NCI-H82 treated with DMSO at 0.1 percent for 48 hours (cell line): ENCODE data around the gene BRIP1.
"Not testable (repeated sequence)": the region's sequence is repeated elsewhere in the genome, so short reads cannot be mapped to it uniquely, and the experiment has no call there.

Source experiments
- DNase-seq: peaks from one replicate; lab custom pipeline; 2025; ENCODE audit not compliant: unreplicated experiment; lab: John Stamatoyannopoulos, UW

Gene BRIP1

DNA sequence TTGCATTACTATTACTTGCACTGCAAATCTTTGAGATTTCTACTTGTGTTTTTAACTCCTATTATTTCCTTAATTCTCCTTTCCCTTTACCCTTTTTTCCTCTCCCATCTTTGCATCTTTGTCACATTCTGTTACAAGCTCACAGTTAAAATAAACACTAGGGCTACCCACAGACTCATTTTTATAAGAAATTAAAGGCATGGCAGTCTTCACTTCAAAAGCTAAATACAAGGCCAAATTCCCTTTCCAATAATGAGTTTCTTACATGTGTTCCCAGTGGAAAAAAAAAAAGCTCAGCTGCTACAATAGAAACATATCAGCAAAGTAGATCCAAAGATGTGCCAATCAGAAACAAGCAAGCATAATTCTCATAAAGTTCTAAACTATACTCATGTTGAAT is 3.7 kb upstream of the BRIP1 start:
- DNase-seq: no peak

- DNase-seq: peak; percentile 60
These were observed 436 bp upstream of the BRIP1 start for GRCh38 chr17:61863801-61864126.

DNA sequence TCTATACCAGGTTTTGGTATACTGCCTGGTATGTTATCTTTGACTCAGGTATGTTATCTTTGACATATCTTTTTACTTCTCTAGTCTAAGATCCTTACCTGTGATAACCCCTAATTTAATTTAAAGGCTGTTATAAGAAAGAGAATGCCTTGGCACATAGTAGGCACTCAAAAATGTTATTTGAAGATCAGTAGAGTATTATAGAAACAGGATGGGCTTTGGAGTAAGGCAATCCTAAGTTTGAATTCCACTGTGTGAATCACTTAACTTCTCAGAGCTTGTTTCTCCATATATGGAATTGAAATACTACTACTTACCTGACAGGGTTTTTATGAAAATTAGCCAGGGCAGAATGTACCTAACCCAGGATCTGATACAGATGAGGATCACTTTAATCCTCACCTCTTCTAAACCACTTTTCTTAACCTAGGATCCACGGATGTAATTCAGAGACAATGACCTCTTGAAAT is 1.2 kb downstream of the BRIP1 start:
- no peak for DNase-seq

DNA sequence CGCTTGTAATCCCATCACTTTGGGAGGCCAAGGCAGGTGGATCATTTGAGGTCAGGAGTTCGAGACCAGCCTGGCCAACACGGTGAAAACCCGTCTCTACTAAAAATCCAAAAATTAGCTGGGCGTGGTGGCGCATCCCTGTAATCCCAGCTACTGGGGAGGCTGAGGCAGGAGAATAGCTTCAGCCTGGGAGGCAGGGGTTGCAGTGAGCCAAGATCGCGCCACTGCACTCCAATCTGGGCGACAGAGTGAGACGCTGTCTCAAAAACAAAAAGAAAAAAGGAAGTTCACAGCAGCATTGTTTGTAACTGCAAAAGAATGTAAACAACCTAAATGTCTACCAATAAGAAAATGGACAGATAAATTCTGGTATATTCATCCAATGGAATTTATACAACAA is 2.9 kb downstream of the BRIP1 start:
- DNase-seq: not testable (repeated sequence)

GRCh38 chr17:61856035-61856434 is 7.3 kb downstream of the BRIP1 start:
- DNase-seq: no peak

- DNase-seq: no peak
These were observed 10.5 kb downstream of the BRIP1 start for GRCh38 chr17:61852857-61853256.

GRCh38 chr17:61849674-61850073 is 13.7 kb downstream of the BRIP1 start:
- peak; percentile 69 for DNase-seq

DNA sequence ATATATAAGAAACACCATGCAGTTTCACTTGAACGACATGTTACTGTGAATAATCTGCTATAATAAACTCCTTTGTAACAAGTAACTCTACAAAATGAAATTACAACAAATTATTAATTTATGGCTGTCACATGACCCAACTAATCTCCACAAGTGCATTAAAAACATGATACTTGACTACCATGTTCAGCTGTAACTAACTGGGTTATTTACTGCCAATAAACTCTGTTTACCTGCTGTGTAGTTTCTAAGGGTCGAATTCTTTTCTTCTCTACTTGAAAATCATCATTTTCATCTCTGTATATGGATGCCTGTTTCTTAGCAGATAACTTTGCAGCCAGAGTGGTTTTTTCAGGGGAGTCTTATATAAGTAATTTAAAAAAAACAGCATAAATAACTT is 14.4 kb downstream of the BRIP1 start:
- no peak for DNase-seq

DNA sequence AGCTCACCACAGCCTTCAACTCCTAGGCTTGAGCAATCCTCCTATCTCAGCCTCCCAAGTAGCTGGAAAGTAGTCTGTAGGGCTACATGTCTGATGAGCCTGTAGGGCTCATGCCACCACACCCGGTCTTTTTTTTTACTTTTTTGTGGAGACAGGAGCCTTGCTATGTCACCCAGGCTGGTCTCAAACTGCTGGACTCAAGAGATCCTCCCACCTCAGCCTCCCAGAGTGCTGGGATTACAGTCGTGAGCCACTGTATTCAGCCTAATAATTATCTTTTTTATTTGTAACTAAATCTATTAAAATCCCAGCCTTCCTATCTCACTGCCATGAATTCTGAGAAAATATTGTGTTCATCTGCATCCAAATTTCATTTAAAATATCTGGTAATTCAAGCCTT is 15.1 kb downstream of the BRIP1 start:
- DNase-seq: no peak

- no peak for DNase-seq
These were observed 15.7 kb downstream of the BRIP1 start for GRCh38 chr17:61847659-61848058.

- DNase-seq: no peak
These were observed 16.5 kb downstream of the BRIP1 start for GRCh38 chr17:61846761-61847375.

- no peak for DNase-seq
These were observed 17.2 kb downstream of the BRIP1 start for GRCh38 chr17:61846088-61846487.

DNA sequence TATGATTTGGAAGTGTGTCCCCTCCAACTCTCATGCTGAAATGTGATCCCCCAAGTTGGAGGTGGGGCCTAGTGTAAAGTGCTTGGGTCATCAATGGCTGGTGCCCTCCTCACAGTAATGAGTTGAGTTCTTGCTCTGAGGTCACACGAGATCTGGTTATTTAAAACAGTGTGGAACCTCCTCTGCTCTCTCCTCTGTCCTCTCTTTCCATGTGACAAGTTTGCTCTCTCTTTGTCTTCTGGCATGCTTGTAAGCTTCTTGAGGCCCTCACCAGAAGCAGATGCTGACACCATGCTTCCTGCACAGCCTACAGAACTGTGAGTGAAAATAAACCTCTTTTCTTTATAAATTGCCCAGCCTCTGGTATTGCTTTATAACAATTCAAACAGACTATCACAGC is 19.9 kb downstream of the BRIP1 start:
- DNase-seq: no peak

DNA sequence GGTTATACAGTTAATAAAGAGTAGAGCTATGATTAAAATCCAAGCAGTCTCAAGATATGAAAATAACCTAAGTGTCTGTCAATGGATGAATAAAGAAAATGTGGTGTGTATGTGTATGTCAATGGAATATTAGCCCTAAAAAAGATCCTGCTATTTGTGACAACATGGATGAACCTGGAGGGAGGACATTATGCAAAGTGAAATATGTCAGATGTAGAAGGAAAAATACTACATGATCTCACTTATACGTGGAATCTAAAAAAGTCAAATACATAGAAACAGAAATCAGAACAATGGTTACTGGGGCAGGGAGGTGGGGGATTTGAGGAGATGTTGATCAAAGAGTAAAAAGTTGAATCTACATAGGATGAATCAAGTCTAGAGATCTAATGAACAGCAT is 20.4 kb downstream of the BRIP1 start:
- DNase-seq: no peak

- no peak for DNase-seq
These were observed 24.0 kb downstream of the BRIP1 start for GRCh38 chr17:61839300-61839786.

DNA sequence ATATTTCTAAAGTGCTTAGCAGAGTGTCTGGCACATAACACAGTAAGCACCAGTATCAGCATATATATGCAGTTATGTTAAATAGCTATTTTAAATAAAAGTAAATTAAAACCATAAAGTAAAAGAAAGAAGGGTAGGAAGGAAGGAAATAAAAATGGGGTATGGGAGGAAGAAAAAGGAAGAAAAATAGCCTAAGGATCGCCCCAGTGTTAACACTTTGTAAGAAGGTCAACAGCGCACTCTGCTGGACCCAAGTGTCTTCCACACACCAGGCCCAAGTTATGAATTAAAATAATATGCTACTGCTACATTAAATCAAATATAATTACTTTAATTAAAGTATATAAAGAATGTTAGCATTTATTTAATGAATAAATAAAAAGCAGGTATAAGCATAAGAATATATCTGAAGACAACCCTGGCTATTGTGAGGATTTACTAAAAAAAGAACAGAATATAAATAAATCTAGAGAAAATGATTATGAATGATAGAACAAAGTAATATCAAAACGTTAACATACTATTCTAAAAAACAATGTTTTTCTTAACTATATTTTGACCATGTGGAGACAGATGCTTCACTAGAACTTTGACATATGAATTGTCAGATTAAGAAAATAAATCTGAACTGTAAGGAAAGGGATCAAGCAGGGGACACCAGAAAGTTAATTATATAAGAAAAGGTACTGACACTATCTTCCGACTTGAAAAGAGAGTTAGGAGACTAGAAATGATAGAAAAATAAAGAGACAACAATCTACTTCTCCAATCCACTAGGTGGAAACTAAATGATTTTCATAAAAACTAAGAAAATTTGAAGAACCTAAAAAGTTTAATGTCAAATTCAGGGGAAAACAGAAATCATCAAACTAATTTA is 25.9 kb downstream of the BRIP1 start:
- no peak for DNase-seq

DNA sequence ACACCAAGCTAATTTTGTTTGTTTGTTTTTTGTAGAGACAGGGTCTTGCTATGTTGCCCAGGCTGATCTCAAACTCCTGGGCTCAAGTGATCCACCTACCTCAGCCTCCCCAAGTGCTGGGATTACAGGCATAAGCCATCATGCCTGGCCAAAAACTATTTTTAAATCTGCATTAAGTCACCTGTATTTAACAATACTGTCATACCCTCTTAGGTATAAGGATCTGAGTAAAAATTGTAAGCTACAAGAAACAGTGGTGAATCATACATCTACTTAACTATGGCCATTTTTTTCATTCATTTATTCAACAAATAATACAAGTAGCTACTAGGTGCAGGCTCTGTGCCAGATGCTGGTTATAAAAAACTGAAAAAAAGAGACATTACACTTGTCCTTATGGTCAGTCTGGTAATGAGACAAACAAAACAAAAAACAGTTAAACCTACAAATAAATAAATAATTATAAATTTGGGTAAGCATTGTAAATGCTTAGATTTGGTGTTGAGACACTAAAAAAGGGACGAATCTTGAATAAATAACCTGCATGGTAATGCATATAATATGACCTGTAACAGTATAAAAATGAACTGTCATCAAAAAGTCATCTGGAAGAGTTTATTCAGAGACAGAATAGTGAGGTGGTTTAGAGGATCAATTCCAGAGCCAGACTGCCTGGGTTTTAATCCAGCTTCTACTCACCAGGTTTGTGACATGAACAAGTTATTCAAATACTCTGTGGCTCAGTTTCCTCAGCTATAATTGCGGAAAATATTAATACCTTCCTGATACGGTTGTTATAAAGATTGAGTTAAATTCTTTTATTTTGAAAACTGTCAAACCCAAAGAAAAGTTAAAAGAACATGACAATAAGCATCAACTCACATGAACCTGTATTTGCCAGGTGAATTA is 26.8 kb downstream of the BRIP1 start:
- DNase-seq: no peak

DNA sequence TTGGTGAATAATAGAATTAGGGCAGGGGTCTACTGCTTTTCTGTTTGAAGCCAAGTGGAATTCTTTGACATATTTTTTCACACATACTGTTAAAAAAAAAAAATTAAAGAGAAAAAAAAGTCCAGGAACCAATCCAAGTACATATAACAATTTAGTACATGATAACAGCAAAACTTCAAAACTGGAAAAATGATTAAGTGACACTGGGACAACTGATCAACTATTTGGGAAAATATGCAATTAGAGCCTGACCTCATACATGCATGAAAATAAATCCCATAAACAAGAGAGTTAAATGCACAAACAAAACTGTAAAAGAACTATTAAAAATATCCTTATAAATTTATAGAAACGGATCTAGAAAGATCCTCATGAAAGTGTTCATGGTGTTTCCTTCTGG is 27.7 kb downstream of the BRIP1 start:
- no peak for DNase-seq

DNA sequence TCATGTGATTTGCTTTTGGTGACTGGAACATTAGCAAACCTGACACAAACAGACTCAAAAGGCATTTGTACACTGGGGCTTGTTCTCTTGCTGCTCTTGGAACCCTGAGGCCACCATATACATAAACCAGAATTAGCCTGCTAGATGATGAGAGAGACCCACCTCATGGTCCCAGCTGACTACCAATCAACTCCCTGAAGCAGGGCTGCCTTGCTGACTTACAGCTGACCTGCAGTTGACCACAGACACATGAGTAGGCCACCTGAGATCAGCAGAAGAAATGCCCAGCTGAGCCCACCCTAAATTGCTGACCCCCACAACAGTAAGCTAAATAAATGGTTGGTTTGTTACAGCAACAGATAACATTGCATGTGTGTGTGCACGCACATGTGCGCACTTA is 28.7 kb downstream of the BRIP1 start:
- no peak for DNase-seq

- DNase-seq: no peak
These were observed 29.7 kb downstream of the BRIP1 start for GRCh38 chr17:61833536-61834193.

- no peak for DNase-seq
These were observed 30.9 kb downstream of the BRIP1 start for GRCh38 chr17:61832463-61832862.
